Parathyroid adenoma (tissue), 2 donors: Measurements from ENCODE around the gene NPAS3.
"Not testable (repeated sequence)": the region's sequence is repeated elsewhere in the genome, so short reads cannot be mapped to it uniquely, and the experiment has no call there.

Experiments used
- H2AFZ ChIP-seq: fragments of 300-600 bp; sonication (generic); one replicate; pipeline ENCODE4 v1.7.0; 2017; ENCODE audit warnings: antibody characterized with exemption, mild to moderate bottlenecking
- H3K27ac ChIP-seq: fragments of 300-600 bp; sonication (generic); one replicate; pipeline ENCODE4 v1.7.0; 2017
- H3K27me3 ChIP-seq: fragments of 300-600 bp; sonication (generic); one replicate; pipeline ENCODE4 v1.7.0; 2017; ENCODE audit warnings: low read length; ENCODE audit not compliant: control insufficient read depth, insufficient read depth
- H3K36me3 ChIP-seq: fragments of 300-600 bp; sonication (generic); one replicate; pipeline ENCODE4 v1.7.0; 2017; ENCODE audit warnings: low read length; ENCODE audit not compliant: control insufficient read depth, insufficient read depth
- H3K4me1 ChIP-seq: fragments of 300-600 bp; sonication (generic); one replicate; pipeline ENCODE4 v1.7.0; 2017; ENCODE audit warnings: control low read depth
- H3K4me2 ChIP-seq: fragments of 300-600 bp; sonication (generic); one replicate; pipeline ENCODE4 v1.7.0; 2017; ENCODE audit warnings: low read length
- H3K4me3 ChIP-seq: fragments of 300-600 bp; sonication (generic); one replicate; pipeline ENCODE4 v1.7.0; 2017; ENCODE audit warnings: low read depth, low read length
- H3K79me2 ChIP-seq: fragments of 300-600 bp; sonication (generic); one replicate; pipeline ENCODE4 v1.7.0; 2017; ENCODE audit warnings: control low read depth
- H3K9ac ChIP-seq: fragments of 300-600 bp; sonication (generic); one replicate; pipeline ENCODE4 v1.7.0; 2017; ENCODE audit warnings: mild to moderate bottlenecking
- H3K9me3 ChIP-seq: fragments of 300-600 bp; sonication (generic); one replicate; pipeline ENCODE4 v1.7.0; 2017; ENCODE audit warnings: low read length; ENCODE audit not compliant: control insufficient read depth
- CTCF ChIP-seq: fragments of 300-600 bp; sonication (generic); IDR thresholded peaks from one replicate; pipeline ENCODE4 v1.7.0; 2017; ENCODE audit warnings: antibody characterized with exemption, mild to moderate bottlenecking
- donor health status: primary hyperparathyroidism.

The NPAS3 gene

GRCh38 chr14:33068626-33069025, 129.9 kb downstream of the NPAS3 start:
- Histone ChIP-seq H2AFZ (no peak overlapping the region), H3K27ac (no peak overlapping the region), H3K36me3 (no peaks in the 10 kb centered on the region), H3K4me2 (no peak overlapping the region), H3K9me3 (no peaks in the 10 kb centered on the region), H3K79me2 (no peaks in the 10 kb centered on the region), H3K27me3 (no peaks in the 10 kb centered on the region), H3K4me1 (no peaks in the 10 kb centered on the region), H3K4me3 (no peak overlapping the region), H3K9ac (no peak overlapping the region)
- no peak for TF ChIP-seq CTCF

- Histone ChIP-seq H3K27me3 (no peaks in the 10 kb centered on the region), H3K36me3 (no peaks in the 10 kb centered on the region), H3K27ac (no peak overlapping the region), H3K9ac (no peak overlapping the region), H3K4me1 (no peaks in the 10 kb centered on the region), H2AFZ (no peak overlapping the region), H3K79me2 (no peaks in the 10 kb centered on the region), H3K9me3 (no peaks in the 10 kb centered on the region), H3K4me2 (no peak overlapping the region), H3K4me3 (no peak overlapping the region)
- TF ChIP-seq CTCF = no peak
Observed at GRCh38 chr14:33070475-33070874, 131.8 kb downstream of the NPAS3 start.

GRCh38 chr14:33073023-33073422, 134.3 kb downstream of the NPAS3 start:
- Histone ChIP-seq H3K9me3 (no peaks in the 10 kb centered on the region), H3K4me2 (no peak overlapping the region), H3K27ac (no peak overlapping the region), H3K9ac (no peak overlapping the region), H3K79me2 (no peaks in the 10 kb centered on the region), H2AFZ (no peak overlapping the region), H3K4me3 (no peak overlapping the region), H3K36me3 (no peaks in the 10 kb centered on the region), H3K27me3 (no peaks in the 10 kb centered on the region), H3K4me1 (no peaks in the 10 kb centered on the region)
- no peak for TF ChIP-seq CTCF

- no peaks in the 10 kb centered on the region for H3K79me2 ChIP-seq
- no peak for TF ChIP-seq CTCF
- H3K4me3 ChIP-seq = no peak overlapping the region
- H3K9ac ChIP-seq = no peak overlapping the region
- H2AFZ ChIP-seq = no peak overlapping the region
- no peaks in the 10 kb centered on the region for H3K9me3 ChIP-seq
- H3K36me3 ChIP-seq = no peaks in the 10 kb centered on the region
- no peaks in the 10 kb centered on the region for H3K27me3 ChIP-seq
- no peaks in the 10 kb centered on the region for H3K4me1 ChIP-seq
- no peak overlapping the region for H3K27ac ChIP-seq
- H3K4me2 ChIP-seq = no peak overlapping the region
Observed at GRCh38 chr14:33081259-33081658, 142.6 kb downstream of the NPAS3 start.

GRCh38 chr14:33085799-33086198, 147.1 kb downstream of the NPAS3 start:
- no peak overlapping the region for H2AFZ ChIP-seq
- no peak overlapping the region for H3K27ac ChIP-seq
- H3K27me3 ChIP-seq = no peaks in the 10 kb centered on the region
- H3K4me2 ChIP-seq = no peak overlapping the region
- no peaks in the 10 kb centered on the region for H3K79me2 ChIP-seq
- no peaks in the 10 kb centered on the region for H3K36me3 ChIP-seq
- no peaks in the 10 kb centered on the region for H3K4me1 ChIP-seq
- no peak overlapping the region for H3K4me3 ChIP-seq
- H3K9me3 ChIP-seq = no peaks in the 10 kb centered on the region
- no peak for TF ChIP-seq CTCF
- no peak overlapping the region for H3K9ac ChIP-seq

- H3K9me3 ChIP-seq, H3K36me3 ChIP-seq, H2AFZ ChIP-seq, H3K79me2 ChIP-seq, H3K27me3 ChIP-seq, H3K4me1 ChIP-seq, H3K4me2 ChIP-seq, H3K9ac ChIP-seq, H3K27ac ChIP-seq, H3K4me3 ChIP-seq: not testable (repeated sequence)
Observed at GRCh38 chr14:33088274-33088673, 149.6 kb downstream of the NPAS3 start.
